ENCODE results near the gene IFIT1B. TPM values are rescaled to one million over a fixed set of nuclear protein-coding genes. Genes with fewer than 3 reads are reported as not detected.

Gene IFIT1B
- total and polyA plus RNA-seq, 9 of the 15 experiments (the other 6 are each of a cell fraction or from before 2014, with no cell fraction given): not detected

GRCh38 chr10:89363729-89364442, 14.0 kb upstream of the IFIT1B start:
- Histone ChIP-seq H3K4me2 (ENCODE audit: insufficient read depth, low read length) (no peak overlapping the region), H3K27ac (ENCODE audit: extremely low read depth, low read depth, low read length) (no peak overlapping the region), H3K9me1 (ENCODE audit: control insufficient read depth, insufficient read depth, low read length) (no peaks in the 10 kb centered on the region), H3K27me3 (ENCODE audit: control insufficient read depth in 2 of 2, insufficient read depth in 2 of 2, low read length in 2 of 2) (no peaks in the 10 kb centered on the region), H3K36me3 (ENCODE audit: control insufficient read depth, insufficient read depth, low read length) (no peaks in the 10 kb centered on the region), H3K4me1 (replicated peaks in 1 of 2; ENCODE audit: control insufficient read depth in 2 of 2, insufficient read depth in 2 of 2, low read length in 2 of 2) (peaks cover 0 to 14% of the 10 kb centered on the region in 2 experiments; a peak in 3 of 5 replicates), H3K9ac (ENCODE audit: insufficient read depth in 1 of 2, low read depth in 2 of 2, low read length in 2 of 2) (no peak overlapping the region), H3K79me2 (ENCODE audit: control insufficient read depth, insufficient read depth, low read length) (no peaks in the 10 kb centered on the region), H4K20me1 (replicated peaks; ENCODE audit: control insufficient read depth, insufficient read depth, low read length) (no peaks in the 10 kb centered on the region), H3K9me3 (replicated peaks; ENCODE audit: control insufficient read depth, insufficient read depth, low read depth, low read length) (no peaks in the 10 kb centered on the region), H3K4me3 (no peak overlapping the region), H2AFZ (ENCODE audit: low read depth, low read length) (no peak overlapping the region)
- WGBS (ENCODE audit: insufficient coverage, low coverage, missing lambda C conversion rate): 34% methylated on average over 3 of the region's 6 CpGs
- no peak for TF ChIP-seq HMGN3 (IDR thresholded peaks at IDR 0.05; ENCODE audit: borderline replicate concordance, extremely low read depth, insufficient read length, low read depth, low read length)
- TF ChIP-seq NEUROD1 (IDR thresholded peaks at IDR 0.05; ENCODE audit: borderline replicate concordance, low read depth, low read length, partially characterized antibody): no peak
- TF ChIP-seq ZNF707 (CRISPR knock-in tag; conservative IDR thresholded peaks at IDR 0.05): no peak
- TF ChIP-seq, protein P1, sequence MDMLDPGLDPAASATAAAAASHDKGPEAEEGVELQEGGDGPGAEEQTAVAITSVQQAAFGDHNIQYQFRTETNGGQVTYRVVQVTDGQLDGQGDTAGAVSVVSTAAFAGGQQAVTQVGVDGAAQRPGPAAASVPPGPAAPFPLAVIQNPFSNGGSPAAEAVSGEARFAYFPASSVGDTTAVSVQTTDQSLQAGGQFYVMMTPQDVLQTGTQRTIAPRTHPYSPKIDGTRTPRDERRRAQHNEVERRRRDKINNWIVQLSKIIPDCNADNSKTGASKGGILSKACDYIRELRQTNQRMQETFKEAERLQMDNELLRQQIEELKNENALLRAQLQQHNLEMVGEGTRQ (CRISPR knock-in tag; IDR thresholded peaks at IDR 0.05): no peak
- TF ChIP-seq MAZ (CRISPR knock-in tag; conservative IDR thresholded peaks at IDR 0.05 in 1 of 2, IDR thresholded peaks at IDR 0.05 in 1 of 2): no peak
- DNase-seq (ENCODE audit: extremely low read depth in 1 of 4, low spot score in 3 of 4) (no peak), FAIRE-seq (no peak), ATAC-seq (no peak)
- in situ Hi-C loops (cut with MboI) (no loop called here), intact Hi-C loops (cut with micrococcal nuclease) (no loop called here)
- BruUV-seq (replicated peaks): no TSS peak
- ChIA-PET CTCF (ENCODE audit: low intra/inter-chr PET ratio) (no interaction called here), POLR2A (interaction anchor here (1.8 kb wide), 1 partner anchor 10 kb away, joined by 7 read pairs; no protein-coding TSS in a partner anchor)

All from K562 (cell line).